ENCODE data around the gene CDH24. TPM values are rescaled to one million over a fixed set of nuclear protein-coding genes. Genes with fewer than 3 reads are reported as not detected.

Gene CDH24
- total RNA-seq, 4 donors from 2014 or later: 2.5 to 5.9 (median 3.6) TPM

- H3K36me3 ChIP-seq: peaks cover 0 to 27% (median 24%) of the 10 kb centered on the region in 4 donors
- no peak overlapping the region for H3K27ac ChIP-seq (replicated peaks in 1 of 4)
- no peak for TF ChIP-seq CTCF (IDR thresholded peaks at IDR 0.05)
- no peaks in the 10 kb centered on the region for H3K9me3 ChIP-seq
- H3K4me1 ChIP-seq: peaks cover 30 to 42% (median 33%) of the 10 kb centered on the region in 4 donors
- no peaks in the 10 kb centered on the region for H3K27me3 ChIP-seq
- no peak for DNase-seq (ENCODE audit: extremely low spot score)
- H3K4me3 ChIP-seq: no peak overlapping the region
- intact Hi-C loops (cut with DNase I): no loop called here
- 87% methylated on average over 7 of the region's 7 CpGs for WGBS
Observed at GRCh38 chr14:23097786-23098185, 40.5 kb upstream of the CDH24 start.

GRCh38 chr14:23095196-23096108, 38.1 kb upstream of the CDH24 start, which contains the start of gene C14orf119:
Gene C14orf119, plus strand, starts transcription at chr14:23095505. Its CDS starts 2,154 bp downstream, at chr14:23097659.
- Histone ChIP-seq H3K27ac (replicated peaks in 1 of 4) (peak within 1 kb of the TSS; percentile 93 to 100 (median 95)), H3K27me3 (no peaks in the 10 kb centered on the region), H3K9me3 (no peaks in the 10 kb centered on the region), H3K36me3 (peaks cover 11 to 50% (median 46%) of the 10 kb centered on the region in 4 donors), H3K4me3 (peak within 1 kb of the TSS; percentile 67 to 87 (median 86)), H3K4me1 (peaks cover 39 to 59% (median 50%) of the 10 kb centered on the region in 4 donors)
- TF ChIP-seq POLR2A (IDR thresholded peaks at IDR 0.05; ENCODE audit: low read depth) (peak; percentile 73), EP300 (IDR thresholded peaks at IDR 0.05) (no peak), POLR2AphosphoS5 (IDR thresholded peaks at IDR 0.05) (peak; percentile 85 to 93), CTCF (IDR thresholded peaks at IDR 0.05) (peak in 1 of 3 experiments; percentile 4)
- DNase-seq (ENCODE audit: extremely low spot score): peak; percentile 100
- intact Hi-C loops (cut with DNase I): no loop called here
- WGBS: under 1% methylated on average over 40 of the region's 46 CpGs

- WGBS: 0% methylated on average over 12 of the region's 55 CpGs
- Histone ChIP-seq H3K4me3 (peak within 1 kb of the TSS; percentile 67 to 87 (median 86)), H3K4me1 (peaks cover 39 to 59% (median 52%) of the 10 kb centered on the region in 4 donors), H3K27me3 (no peaks in the 10 kb centered on the region), H3K27ac (replicated peaks in 1 of 4) (peak within 1 kb of the TSS; percentile 93 to 100 (median 95)), H3K9me3 (no peaks in the 10 kb centered on the region), H3K36me3 (peaks cover 18 to 57% (median 53%) of the 10 kb centered on the region in 4 donors)
- TF ChIP-seq CTCF (IDR thresholded peaks at IDR 0.05) (peak in 1 of 3 experiments; percentile 5), POLR2A (IDR thresholded peaks at IDR 0.05; ENCODE audit: low read depth) (peak; percentile 59), EP300 (IDR thresholded peaks at IDR 0.05) (no peak), POLR2AphosphoS5 (IDR thresholded peaks at IDR 0.05) (peak in 1 of 2 donors; percentile 86)
- DNase-seq (ENCODE audit: extremely low spot score): peak; percentile 95
- intact Hi-C loops (cut with DNase I): no loop called here
Observed at GRCh38 chr14:23094666-23095195, 37.4 kb upstream of the CDH24 start, which contains the start of gene ACIN1. Gene ACIN1, minus strand, starts transcription at chr14:23095136. Its CDS starts 24 bp downstream, at chr14:23095112.

GRCh38 chr14:23093991-23094665, 36.8 kb upstream of the CDH24 start:
- DNase-seq (ENCODE audit: extremely low spot score): no peak
- Histone ChIP-seq H3K4me1 (peaks cover 35 to 56% (median 52%) of the 10 kb centered on the region in 4 donors), H3K9me3 (no peaks in the 10 kb centered on the region), H3K27me3 (no peaks in the 10 kb centered on the region), H3K36me3 (peaks cover 24 to 59% (median 55%) of the 10 kb centered on the region in 4 donors), H3K4me3 (peak overlapping the region; percentile 67 to 87 (median 86)), H3K27ac (replicated peaks in 1 of 4) (peak overlapping the region; percentile 93 to 100 (median 95))
- TF ChIP-seq EP300 (IDR thresholded peaks at IDR 0.05) (no peak), POLR2A (IDR thresholded peaks at IDR 0.05; ENCODE audit: low read depth) (no peak), POLR2AphosphoS5 (IDR thresholded peaks at IDR 0.05) (no peak), CTCF (IDR thresholded peaks at IDR 0.05) (no peak)
- intact Hi-C loops (cut with DNase I): no loop called here
- WGBS: under 1% methylated on average over 14 of the region's 14 CpGs
